HG03097 (cell line): Measurements from ENCODE around the gene ANXA10.
"Not testable (repeated sequence)": the region's sequence is repeated elsewhere in the genome, so short reads cannot be mapped to it uniquely, and the experiment has no call there.

Experiments used
- ATAC-seq: cut with Tn5 transposase; IDR thresholded peaks from one replicate; pipeline ENCODE4 v1.9.1; 2021; ENCODE audit not compliant: unreplicated experiment, low FRiP score

Gene ANXA10

GRCh38 chr4:168113059-168113458, 20.7 kb downstream of the ANXA10 start:
- ATAC-seq: not testable (repeated sequence)

- no peak for ATAC-seq
Observed at GRCh38 chr4:168118116-168118655, 25.8 kb downstream of the ANXA10 start.

DNA sequence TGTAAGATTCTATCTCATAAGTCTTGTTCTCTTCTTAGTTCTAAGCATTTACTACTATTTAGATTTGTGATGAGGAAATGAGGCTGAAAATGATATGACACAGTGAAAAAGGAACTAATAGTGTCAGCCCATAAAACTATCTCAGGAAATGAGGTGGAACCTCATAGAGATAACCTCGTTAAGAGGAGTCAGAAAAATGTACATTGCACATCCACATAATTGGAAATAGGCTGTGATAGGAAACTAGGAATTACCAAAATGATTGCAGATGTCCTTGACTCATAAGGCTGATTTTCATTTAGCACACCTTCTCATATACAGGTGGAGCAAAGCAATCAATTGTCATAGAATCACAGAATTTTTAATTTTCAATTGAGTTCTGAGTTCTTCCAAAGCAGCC, 26.8 kb downstream of the ANXA10 start:
- no peak for ATAC-seq

GRCh38 chr4:168119890-168120289, 27.6 kb downstream of the ANXA10 start:
- no peak for ATAC-seq

DNA sequence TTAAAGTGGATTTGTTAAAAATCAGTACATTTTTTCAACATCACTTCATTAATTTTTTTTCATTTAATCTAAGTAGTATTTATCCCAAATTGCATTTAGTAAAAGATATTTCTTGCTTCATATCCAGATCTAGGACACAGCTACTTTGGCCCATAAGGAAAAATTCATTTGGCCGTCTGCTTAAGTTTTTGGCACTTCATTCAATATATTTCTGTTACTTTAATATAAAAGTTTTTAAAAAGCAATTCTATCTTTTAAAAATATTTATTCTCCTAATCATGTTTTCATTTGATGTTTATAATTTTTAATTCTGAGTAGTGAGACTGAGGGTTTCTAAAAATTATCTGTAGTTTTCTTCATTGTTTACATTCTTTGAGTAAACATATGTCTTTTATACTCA, 28.5 kb downstream of the ANXA10 start:
- ATAC-seq: no peak

- ATAC-seq: no peak
Observed at GRCh38 chr4:168124008-168124641, 31.8 kb downstream of the ANXA10 start.

DNA sequence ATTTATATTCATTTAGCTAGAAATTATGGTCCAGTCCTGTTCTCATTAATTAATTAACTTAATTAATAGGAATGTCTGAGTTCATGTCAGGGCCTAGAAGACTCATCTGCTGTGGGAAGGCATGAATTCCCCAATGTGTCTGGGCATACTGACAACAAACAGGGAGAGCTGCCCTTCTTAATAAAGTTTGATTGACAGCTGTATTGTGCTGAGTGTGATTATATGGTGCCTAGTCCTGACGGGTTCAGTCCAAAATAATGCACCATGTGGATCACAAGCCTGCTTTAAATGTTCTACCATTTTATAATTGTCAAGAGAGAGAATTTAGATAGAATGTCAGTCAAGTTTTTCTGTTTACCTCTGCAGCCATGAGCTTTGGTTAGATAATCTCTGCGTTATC, 34.6 kb downstream of the ANXA10 start:
- no peak for ATAC-seq

- ATAC-seq: no peak
Observed at GRCh38 chr4:168128601-168129000, 36.3 kb downstream of the ANXA10 start.

DNA sequence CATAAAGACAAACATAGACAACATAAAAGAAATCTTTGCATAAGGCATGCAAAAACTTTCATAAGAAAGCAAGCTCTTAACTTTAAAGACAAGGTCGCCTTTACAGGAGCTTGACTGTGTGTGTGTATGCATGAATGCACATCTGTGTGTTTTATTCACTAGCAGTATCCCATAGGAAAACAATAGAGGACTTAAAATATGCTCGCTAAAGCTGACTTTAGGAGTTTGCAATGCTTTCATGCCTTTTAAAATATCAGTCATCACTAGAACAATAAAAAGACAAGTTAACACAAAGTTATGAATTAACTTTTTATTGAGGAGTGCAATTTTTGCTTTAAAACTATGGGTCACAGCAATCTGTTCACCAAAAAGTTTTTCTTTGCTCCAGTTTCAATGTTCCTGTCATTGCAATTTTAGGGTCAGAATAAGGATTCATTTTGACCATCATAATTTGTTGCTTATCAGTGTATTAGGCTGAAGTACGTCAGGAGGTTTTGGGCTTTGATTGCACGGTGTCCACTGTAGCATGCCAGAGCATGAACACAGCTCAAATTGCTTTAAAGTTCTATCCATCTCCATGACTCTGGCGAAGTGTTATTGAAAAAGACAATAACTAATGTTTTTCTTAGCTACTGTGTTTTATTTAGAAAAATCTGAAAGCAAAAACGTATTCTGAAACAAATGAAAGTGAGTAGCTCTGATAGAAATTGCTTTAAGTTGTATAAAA, 36.9 kb downstream of the ANXA10 start:
- ATAC-seq: no peak

- ATAC-seq: no peak
Observed at GRCh38 chr4:168129802-168130201, 37.5 kb downstream of the ANXA10 start.

DNA sequence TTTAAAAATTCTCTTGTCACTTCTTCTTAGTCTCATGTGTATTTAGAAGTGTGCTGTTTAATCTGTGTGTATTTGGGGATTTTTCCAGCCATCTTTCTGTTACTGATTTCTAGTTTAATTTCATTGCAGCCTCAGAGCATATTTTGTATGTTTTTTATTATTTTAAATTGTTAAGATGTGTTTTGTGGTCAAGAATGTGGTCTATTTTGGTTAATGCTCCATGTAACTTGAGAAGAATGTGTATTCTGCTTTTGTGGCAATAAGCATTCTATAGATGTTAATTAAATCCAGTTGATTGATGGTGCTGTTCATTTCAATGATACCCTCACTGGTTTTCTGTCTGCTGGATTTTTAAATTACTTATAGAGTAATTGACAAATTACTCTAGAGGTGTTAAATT, 38.9 kb downstream of the ANXA10 start:
- no peak for ATAC-seq

GRCh38 chr4:168134651-168135050, 42.3 kb downstream of the ANXA10 start:
- no peak for ATAC-seq

DNA sequence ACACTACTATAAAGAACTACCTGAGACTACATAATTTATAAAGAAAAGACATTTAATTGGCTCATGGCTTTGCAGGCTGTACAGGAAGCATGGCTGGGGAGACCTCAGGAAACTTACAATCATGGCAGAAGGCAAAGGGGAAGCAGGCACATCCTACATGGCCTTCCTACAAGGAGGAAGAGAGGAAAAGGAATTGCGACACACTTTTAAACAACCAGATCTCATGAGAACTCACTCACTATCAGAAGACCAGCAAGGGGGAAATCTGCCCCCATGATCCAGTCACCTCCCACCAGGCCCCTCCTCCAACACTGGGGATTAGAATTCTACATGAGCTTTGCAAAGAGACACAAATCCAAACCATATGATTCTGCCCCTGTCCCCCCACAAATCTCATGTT, 43.5 kb downstream of the ANXA10 start:
- ATAC-seq: not testable (repeated sequence)

GRCh38 chr4:168137695-168138094, 45.4 kb downstream of the ANXA10 start:
- not testable (repeated sequence) for ATAC-seq

- ATAC-seq: no peak
Observed at GRCh38 chr4:168138143-168138542, 45.8 kb downstream of the ANXA10 start.

- ATAC-seq: no peak
Observed at GRCh38 chr4:168139336-168139735, 47.0 kb downstream of the ANXA10 start.

DNA sequence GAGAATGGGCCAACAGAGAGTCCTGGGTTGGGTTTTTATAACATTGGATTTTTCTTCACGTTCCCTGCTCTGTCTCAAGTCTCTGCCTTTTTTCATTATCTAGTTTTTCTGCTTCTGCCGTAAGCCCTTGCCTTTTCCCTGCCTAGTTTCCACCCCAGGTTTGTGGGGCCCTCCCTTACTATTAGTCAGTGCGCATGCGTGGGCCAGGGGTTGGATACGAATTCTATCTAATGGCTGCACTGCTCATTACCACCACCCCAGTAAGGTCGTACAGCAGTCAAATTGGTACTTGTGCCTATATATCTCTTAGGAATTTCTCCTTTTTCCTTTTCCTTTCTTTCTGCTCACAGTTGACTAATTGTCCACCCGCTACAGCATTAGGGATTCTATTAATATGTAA, 49.4 kb downstream of the ANXA10 start:
- no peak for ATAC-seq

GRCh38 chr4:168143601-168144000, 51.3 kb downstream of the ANXA10 start:
- no peak for ATAC-seq

DNA sequence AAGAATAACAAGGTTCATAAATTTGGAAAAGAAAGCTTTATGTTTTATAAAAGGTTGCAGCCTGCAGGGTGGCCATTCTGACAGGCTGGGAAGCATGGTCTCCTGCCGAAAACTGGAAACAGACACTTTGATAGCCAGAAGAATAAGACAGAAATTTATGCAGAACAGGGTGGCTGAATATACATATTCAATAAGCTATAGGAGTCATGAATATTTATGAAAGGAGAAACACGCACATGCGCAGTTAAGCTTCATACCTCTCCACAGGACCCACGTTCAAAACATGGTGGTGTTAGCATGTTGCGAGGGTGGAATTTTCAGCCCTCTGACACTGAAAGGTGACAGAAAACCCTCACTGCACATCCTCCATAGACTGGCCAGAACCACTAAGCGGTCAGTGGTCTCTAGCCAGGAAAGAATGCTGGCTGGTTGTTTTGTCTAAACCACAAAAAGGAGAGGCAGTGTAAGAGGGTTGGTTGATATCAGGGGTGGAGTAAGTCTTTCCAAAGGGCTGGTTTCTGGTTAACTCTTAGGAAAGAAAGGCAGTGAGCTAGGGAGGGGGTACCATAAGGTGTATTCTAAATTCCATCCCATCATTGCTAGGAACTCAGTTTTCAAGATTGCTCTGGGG, 58.2 kb downstream of the ANXA10 start:
- ATAC-seq: no peak

GRCh38 chr4:168151327-168151726, 59.0 kb downstream of the ANXA10 start:
- ATAC-seq: no peak

GRCh38 chr4:168152837-168153500, 60.6 kb downstream of the ANXA10 start:
- no peak for ATAC-seq
